ENCODE measurements around the gene MMD2. TPM values are rescaled to one million over a fixed set of nuclear protein-coding genes. Genes with fewer than 3 reads are reported as not detected.

Gene MMD2
- total RNA-seq, 1 donor, result not detected

DNA sequence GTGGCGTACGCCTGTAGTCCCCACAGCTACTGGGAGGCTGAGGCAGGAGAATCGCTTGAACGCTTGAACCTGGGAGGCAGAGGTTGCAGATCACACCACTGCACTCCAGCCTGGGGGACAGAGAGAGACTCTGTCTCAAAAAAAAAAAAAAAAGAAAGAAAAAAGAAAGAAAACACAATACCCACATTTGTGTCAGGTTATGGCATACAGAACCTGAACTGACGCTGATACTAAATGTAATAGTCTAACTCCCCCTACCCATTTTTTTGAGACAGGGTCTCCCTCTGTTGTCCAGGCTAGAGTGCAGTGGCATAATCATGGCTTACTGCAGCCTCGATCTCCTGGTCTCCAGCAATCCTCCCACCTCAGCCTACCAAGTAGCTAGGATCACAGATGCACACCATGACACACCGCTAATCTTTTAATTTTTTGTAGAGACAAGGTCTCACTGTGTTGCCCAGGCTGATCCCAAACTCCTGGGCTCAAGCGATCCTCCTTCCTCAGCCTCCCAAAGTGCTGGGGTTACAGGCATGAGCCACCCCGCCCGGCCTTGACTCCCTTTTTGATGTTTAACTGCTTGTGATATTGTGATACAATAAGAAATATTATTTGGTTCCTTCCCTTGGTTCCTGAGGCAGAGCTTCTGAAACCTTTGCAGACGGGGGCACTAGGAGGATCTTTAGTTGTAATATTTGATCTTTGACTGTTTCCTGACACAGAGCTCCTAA lies 6.5 kb upstream of the MMD2 start:
- H3K4me3 ChIP-seq (ENCODE audit: low read length), result no peak overlapping the region
- no peaks in the 10 kb centered on the region for H3K9me3 ChIP-seq (ENCODE audit: low read depth, low read length)
- peaks cover under 1% of the 10 kb centered on the region for H3K27me3 ChIP-seq (ENCODE audit: insufficient read depth, low read length)
- no peaks in the 10 kb centered on the region for H3K4me1 ChIP-seq (ENCODE audit: insufficient read depth, low read length)

DNA sequence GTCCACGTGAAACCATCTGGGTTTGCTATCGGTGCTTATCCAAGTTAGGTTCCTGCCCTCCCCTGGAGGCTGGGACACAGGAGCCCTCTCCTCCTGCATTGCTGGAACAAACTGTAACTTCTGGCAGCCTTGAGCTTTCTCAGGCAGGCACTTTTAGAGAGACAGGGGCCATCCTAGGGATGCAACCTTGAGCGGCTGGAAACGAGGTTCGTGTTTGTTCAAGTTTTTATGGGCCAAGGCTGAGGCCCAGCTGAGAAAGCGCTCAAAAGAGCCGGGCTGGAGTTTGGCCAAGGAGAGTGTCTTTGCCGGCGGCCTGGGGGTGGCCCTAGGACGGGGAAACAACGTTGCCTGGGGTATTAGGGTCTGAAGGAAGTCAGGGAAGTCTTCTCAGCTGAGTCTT lies 5.5 kb upstream of the MMD2 start:
- H3K4me1 ChIP-seq (ENCODE audit: insufficient read depth, low read length), result no peaks in the 10 kb centered on the region
- no peaks in the 10 kb centered on the region for H3K9me3 ChIP-seq (ENCODE audit: low read depth, low read length)
- no peak overlapping the region for H3K4me3 ChIP-seq (ENCODE audit: low read length)
- H3K27me3 ChIP-seq (ENCODE audit: insufficient read depth, low read length), result peaks cover 3% of the 10 kb centered on the region

GRCh38 chr7:4962872-4963775 lies 4.1 kb upstream of the MMD2 start:
- H3K27me3 ChIP-seq (ENCODE audit: insufficient read depth, low read length), result peaks cover 8% of the 10 kb centered on the region
- H3K4me3 ChIP-seq (ENCODE audit: low read length), result no peak overlapping the region
- no peaks in the 10 kb centered on the region for H3K4me1 ChIP-seq (ENCODE audit: insufficient read depth, low read length)
- H3K9me3 ChIP-seq (ENCODE audit: low read depth, low read length), result no peaks in the 10 kb centered on the region

DNA sequence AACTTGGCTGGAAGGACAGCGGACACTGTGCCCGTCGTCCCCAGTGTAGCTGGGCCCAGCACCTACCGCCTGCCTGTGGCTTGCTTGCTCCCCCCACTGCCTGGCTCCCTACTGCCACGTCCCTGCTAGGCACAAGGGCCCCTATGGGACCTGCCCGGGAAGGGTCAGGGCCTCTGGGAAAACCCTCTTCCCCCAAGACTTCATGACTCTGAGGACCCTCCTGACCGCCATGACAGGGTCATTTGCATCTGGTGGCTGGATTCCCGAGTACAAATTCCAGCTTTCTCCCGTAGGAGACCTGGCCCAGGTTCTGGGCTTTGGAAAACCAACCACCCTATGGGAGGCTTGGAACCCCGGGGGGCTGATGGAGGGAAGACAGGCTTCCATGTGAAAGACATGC lies 1.4 kb upstream of the MMD2 start:
- H3K9me3 ChIP-seq (ENCODE audit: low read depth, low read length), result no peaks in the 10 kb centered on the region
- H3K4me3 ChIP-seq (ENCODE audit: low read length), result no peak overlapping the region
- H3K27me3 ChIP-seq (ENCODE audit: insufficient read depth, low read length), result peaks cover 14% of the 10 kb centered on the region
- no peaks in the 10 kb centered on the region for H3K4me1 ChIP-seq (ENCODE audit: insufficient read depth, low read length)

- H3K4me1 ChIP-seq (ENCODE audit: insufficient read depth, low read length), result no peaks in the 10 kb centered on the region
- H3K27me3 ChIP-seq (ENCODE audit: insufficient read depth, low read length), result peaks cover 16% of the 10 kb centered on the region
- H3K4me3 ChIP-seq (ENCODE audit: low read length), result no peak overlapping the region
- H3K9me3 ChIP-seq (ENCODE audit: low read depth, low read length), result no peaks in the 10 kb centered on the region
These were observed 906 bp upstream of the MMD2 start for GRCh38 chr7:4959893-4960292.

- Histone ChIP-seq H3K9me3 (ENCODE audit: low read depth, low read length) (no peaks in the 10 kb centered on the region), H3K4me1 (ENCODE audit: insufficient read depth, low read length) (no peaks in the 10 kb centered on the region), H3K27me3 (ENCODE audit: insufficient read depth, low read length) (peaks cover 17% of the 10 kb centered on the region), H3K4me3 (ENCODE audit: low read length) (no peak overlapping the region)
These were observed 319 bp upstream of the MMD2 start for GRCh38 chr7:4959306-4959705.

GRCh38 chr7:4957847-4958476 lies 1.0 kb downstream of the MMD2 start:
- Histone ChIP-seq H3K9me3 (ENCODE audit: low read depth, low read length) (no peaks in the 10 kb centered on the region), H3K27me3 (ENCODE audit: insufficient read depth, low read length) (peaks cover 17% of the 10 kb centered on the region), H3K4me1 (ENCODE audit: insufficient read depth, low read length) (no peaks in the 10 kb centered on the region), H3K4me3 (ENCODE audit: low read length) (no peak overlapping the region)

GRCh38 chr7:4951903-4952636 lies 6.9 kb downstream of the MMD2 start:
- H3K9me3 ChIP-seq (ENCODE audit: low read depth, low read length), result no peaks in the 10 kb centered on the region
- no peaks in the 10 kb centered on the region for H3K4me1 ChIP-seq (ENCODE audit: insufficient read depth, low read length)
- H3K4me3 ChIP-seq (ENCODE audit: low read length), result no peak overlapping the region
- peaks cover 3% of the 10 kb centered on the region for H3K27me3 ChIP-seq (ENCODE audit: insufficient read depth, low read length)

- no peaks in the 10 kb centered on the region for H3K9me3 ChIP-seq (ENCODE audit: low read depth, low read length)
- no peaks in the 10 kb centered on the region for H3K4me1 ChIP-seq (ENCODE audit: insufficient read depth, low read length)
- H3K27me3 ChIP-seq (ENCODE audit: insufficient read depth, low read length), result peaks cover 3% of the 10 kb centered on the region
- no peak overlapping the region for H3K4me3 ChIP-seq (ENCODE audit: low read length)
These were observed 7.7 kb downstream of the MMD2 start for GRCh38 chr7:4951304-4951703.

GRCh38 chr7:4948402-4948801 lies 10.6 kb downstream of the MMD2 start:
- Histone ChIP-seq H3K9me3 (ENCODE audit: low read depth, low read length) (no peaks in the 10 kb centered on the region), H3K4me3 (ENCODE audit: low read length) (no peak overlapping the region), H3K4me1 (ENCODE audit: insufficient read depth, low read length) (no peaks in the 10 kb centered on the region), H3K27me3 (ENCODE audit: insufficient read depth, low read length) (no peaks in the 10 kb centered on the region)

GRCh38 chr7:4945949-4946348 lies 13.0 kb downstream of the MMD2 start:
- H3K9me3 ChIP-seq (ENCODE audit: low read depth, low read length), result no peaks in the 10 kb centered on the region
- no peaks in the 10 kb centered on the region for H3K4me1 ChIP-seq (ENCODE audit: insufficient read depth, low read length)
- H3K27me3 ChIP-seq (ENCODE audit: insufficient read depth, low read length), result no peaks in the 10 kb centered on the region
- no peak overlapping the region for H3K4me3 ChIP-seq (ENCODE audit: low read length)

DNA sequence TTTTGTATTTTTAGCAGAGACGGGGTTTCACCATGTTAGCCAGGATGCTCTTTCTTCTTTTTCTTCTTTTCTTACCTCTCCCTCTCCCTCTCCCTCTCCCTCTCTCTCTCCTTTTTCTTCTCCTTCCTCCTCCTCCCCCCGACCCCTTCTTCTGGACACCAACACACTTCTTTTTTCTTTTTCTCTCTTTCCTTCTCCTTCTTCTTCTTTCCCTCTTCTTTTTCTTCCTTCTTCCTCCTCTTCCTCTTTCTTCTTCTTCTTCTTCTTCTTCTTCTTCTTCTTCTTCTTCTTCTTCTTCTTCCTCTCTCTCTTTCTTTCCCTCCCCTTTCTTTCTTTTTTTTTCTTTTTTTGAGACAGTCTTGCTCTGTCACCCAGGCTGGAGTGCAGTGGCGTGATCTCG lies 14.0 kb downstream of the MMD2 start:
- Histone ChIP-seq H3K4me3 (ENCODE audit: low read length) (no peak overlapping the region), H3K4me1 (ENCODE audit: insufficient read depth, low read length) (no peaks in the 10 kb centered on the region), H3K27me3 (ENCODE audit: insufficient read depth, low read length) (no peaks in the 10 kb centered on the region), H3K9me3 (ENCODE audit: low read depth, low read length) (no peaks in the 10 kb centered on the region)

DNA sequence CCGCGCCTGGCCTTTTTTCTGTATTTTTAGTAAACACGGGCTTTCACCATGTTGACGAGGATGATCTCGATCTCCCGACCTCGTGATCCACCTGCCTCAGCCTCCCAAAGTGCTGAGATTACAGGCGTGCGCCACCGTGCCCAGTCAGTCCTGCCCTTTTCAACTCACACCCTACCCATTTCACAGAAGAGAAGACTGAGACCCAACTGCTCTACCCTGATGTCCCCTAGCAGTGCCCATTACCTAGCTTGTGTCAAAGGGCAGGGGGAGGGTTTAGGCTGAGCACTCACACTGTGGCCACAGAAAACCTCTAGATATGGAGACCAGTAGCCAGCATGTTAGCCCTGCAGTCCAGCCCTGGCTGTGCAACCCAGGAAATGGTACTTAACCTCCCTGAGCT lies 15.7 kb downstream of the MMD2 start:
- H3K9me3 ChIP-seq (ENCODE audit: low read depth, low read length), result no peaks in the 10 kb centered on the region
- H3K4me1 ChIP-seq (ENCODE audit: insufficient read depth, low read length), result no peaks in the 10 kb centered on the region
- no peak overlapping the region for H3K4me3 ChIP-seq (ENCODE audit: low read length)
- no peaks in the 10 kb centered on the region for H3K27me3 ChIP-seq (ENCODE audit: insufficient read depth, low read length)

- H3K9me3 ChIP-seq (ENCODE audit: low read depth, low read length), result no peaks in the 10 kb centered on the region
- H3K4me3 ChIP-seq (ENCODE audit: low read length), result no peak overlapping the region
- H3K4me1 ChIP-seq (ENCODE audit: insufficient read depth, low read length), result no peaks in the 10 kb centered on the region
- H3K27me3 ChIP-seq (ENCODE audit: insufficient read depth, low read length), result no peaks in the 10 kb centered on the region
These were observed 18.8 kb downstream of the MMD2 start for GRCh38 chr7:4939971-4940728.

All from mononuclear cell (primary cell).